B cell (primary cell): ENCODE measurements around the gene NUP62. TPM values are rescaled to one million over a fixed set of nuclear protein-coding genes. Genes with fewer than 3 reads are reported as not detected.

Experiments
- ATAC-seq: fragments of 200-7000 bp; cut with Tn5 transposase; one replicate; pipeline ENCODE4 v1.10.0; 2021; ENCODE audit warnings: low read depth, mild to moderate bottlenecking, moderate number of reproducible peaks, moderate library complexity
- CTCF ChIA-PET: fragments of 350-600 bp; sonication (Branson Sonifier 250); formaldehyde crosslinking; loops from one replicate; lab custom pipeline; 2021; ENCODE audit warnings: antibody characterized with exemption, inconsistent platforms; lab: Charles Lee
- POLR2A ChIA-PET: fragments of 350-600 bp; sonication (Branson Sonifier 250); formaldehyde crosslinking; loops from one replicate; lab custom pipeline; 2021; ENCODE audit warnings: antibody characterized with exemption; lab: Charles Lee
- DNase-seq: peaks from one replicate; pipeline ENCODE4 v3.0.0; 2013
- H2AFZ ChIP-seq: 2 replicates; pipeline ENCODE4 v1.6.1; 2012; ENCODE audit warnings: mild to moderate bottlenecking, low read depth, low read length; ENCODE audit not compliant: insufficient read depth, poor library complexity, severe bottlenecking
- H3K27ac ChIP-seq, 2 donors: 1 replicate in 1 of 2; 2 replicates in 1 of 2; pipeline ENCODE4 v1.5.1; 2012 to 2013; ENCODE audit warnings: low read length in 2 of 2, mild to moderate bottlenecking in 2 of 2, moderate library complexity in 1 of 2
- H3K27me3 ChIP-seq, 4 experiments: fragments of 200-600 bp in 1 of 4; sonication (generic) in 1 of 4; replicated peaks in 1 of 4; 1 replicate in 2 of 4; 2 replicates in 2 of 4; pipeline versions ENCODE4 v1.6.1 to v1.7.0; 2013 to 2016; ENCODE audit warnings: low read length in 3 of 4, mild to moderate bottlenecking in 2 of 4, mixed read lengths in 1 of 4, moderate library complexity in 1 of 4; ENCODE audit not compliant: insufficient read depth in 4 of 4, control insufficient read depth in 3 of 4; ENCODE audit errors: control extremely low read depth in 1 of 4
- H3K36me3 ChIP-seq, 2 experiments: replicated peaks in 1 of 2; 1 replicate in 1 of 2; 2 replicates in 1 of 2; pipeline versions ENCODE4 v1.6.1 to v1.7.1; 2013; ENCODE audit warnings: low read length in 1 of 2; ENCODE audit not compliant: insufficient read depth in 2 of 2, control insufficient read depth in 1 of 2; ENCODE audit errors: control extremely low read depth in 1 of 2, extremely low read depth in 1 of 2
- H3K4me1 ChIP-seq, 2 donors: fragments of 200-600 bp in 1 of 2; sonication (generic) in 1 of 2; 1 replicate in 1 of 2; 2 replicates in 1 of 2; pipeline versions ENCODE4 v1.5.1 to v1.6.1; 2013 to 2017; ENCODE audit warnings: low read length in 2 of 2; ENCODE audit not compliant: control insufficient read depth in 2 of 2, insufficient read depth in 2 of 2
- H3K4me2 ChIP-seq: replicated peaks from 2 replicates; pipeline ENCODE3; 2012; ENCODE audit warnings: mild to moderate bottlenecking, low read depth, low read length; ENCODE audit not compliant: poor library complexity, severe bottlenecking
- H3K4me3 ChIP-seq, 5 experiments: fragments of 200-600 bp in 1 of 5; sonication (generic) in 1 of 5; 1 replicate in 3 of 5; 2 replicates in 2 of 5; pipeline versions ENCODE4 v1.5.1 to v1.7.0; 2011 to 2016; ENCODE audit warnings: low read length in 4 of 5, mild to moderate bottlenecking in 4 of 5, low read depth in 2 of 5, control low read depth in 1 of 5, moderate library complexity in 1 of 5; ENCODE audit not compliant: insufficient read depth in 1 of 5; ENCODE audit errors: control extremely low read depth in 1 of 5, extremely low read depth in 1 of 5
- H3K79me2 ChIP-seq: fragments of 200-600 bp; sonication (generic); one replicate; pipeline ENCODE4 v1.6.0; 2016; ENCODE audit warnings: low read length; ENCODE audit not compliant: control insufficient read depth, insufficient read depth
- H3K9ac ChIP-seq: fragments of 200-600 bp; sonication (generic); 2 replicates; pipeline ENCODE4 v1.6.1; 2017; ENCODE audit warnings: mild to moderate bottlenecking, low read length, moderate library complexity
- H3K9me3 ChIP-seq, 3 donors: one replicate each; pipeline versions ENCODE4 v1.6.1 to v1.7.1; 2013; ENCODE audit warnings: low read length in 2 of 3; ENCODE audit not compliant: control insufficient read depth in 2 of 3, insufficient read depth in 1 of 3; ENCODE audit errors: control extremely low read depth in 1 of 3
- H4K20me1 ChIP-seq: 2 replicates; pipeline ENCODE4 v1.6.0; 2012; ENCODE audit warnings: mild to moderate bottlenecking, low read length; ENCODE audit not compliant: insufficient read depth, control insufficient read depth, poor library complexity, severe bottlenecking
- H3K27ac Mint-ChIP-seq: one replicate; pipeline ENCODE4 v1.8.0; 2021; ENCODE audit warnings: mixed read lengths
- H3K27me3 Mint-ChIP-seq: one replicate; pipeline ENCODE4 v1.8.0; 2021; ENCODE audit warnings: mixed read lengths
- H3K4me1 Mint-ChIP-seq: one replicate; pipeline ENCODE4 v1.8.0; 2021; ENCODE audit warnings: mixed read lengths
- H3K4me3 Mint-ChIP-seq: one replicate; pipeline ENCODE4 v1.8.0; 2021; ENCODE audit warnings: mixed read lengths
- H3K9me3 Mint-ChIP-seq: one replicate; pipeline ENCODE4 v1.8.0; 2022; ENCODE audit warnings: mixed read lengths; ENCODE audit not compliant: insufficient read depth
- EZH2 ChIP-seq: IDR thresholded peaks from 2 replicates; pipeline ENCODE4 v1.6.1; 2012; ENCODE audit warnings: borderline replicate concordance, low read depth, mild to moderate bottlenecking, moderate library complexity, low read length; ENCODE audit not compliant: insufficient read depth, poor library complexity, severe bottlenecking
- WGBS: methylation state at CpG from one replicate; pipeline ENCODE4 v1.1.5; 2013; ENCODE audit warnings: missing lambda C conversion rate; ENCODE audit not compliant: insufficient coverage; 5-methylcytosine and 5-hydroxymethylcytosine counted together
- intact Hi-C: fragments of 100-400 bp; cut with micrococcal nuclease; formaldehyde crosslinking; loops from one replicate; pipeline ENCODE4 v1.10.0; 2022
- polyA plus RNA-seq: library from polyadenylated mRNA; depleted of rRNA; stranded (reverse); fragments of >200 nt; gene quantifications from 2 replicates; pipeline ENCODE4 v1.2.3, GENCODE V29; 2012
- total RNA-seq, 2 donors: library from RNA; stranded (reverse); fragments of 120-200 nt in 1 of 2; gene quantifications; 1 replicate in 1 of 2; 2 replicates in 1 of 2; pipeline versions ENCODE4 v1.2.3 to v1.2.4, GENCODE V29; 2013 to 2022
- TF ChIP-seq, protein P1 (sequence below): fragments of 200-600 bp; IDR thresholded peaks from one replicate; pipeline ENCODE4 v1.8.0; 2022; ENCODE audit warnings: antibody characterized with exemption, mild to moderate bottlenecking

Gene NUP62
- total and polyA plus RNA-seq, 2 donors (not counting 1 experiment from before 2014, with no cell fraction given), result 25.2 to 75.7 TPM

GRCh38 chr19:49862391-49863253 lies 66.7 kb downstream of the NUP62 start:
- CTCF ChIA-PET, result interaction anchor here (0.9 kb wide), 1 partner anchor 11 kb away, joined by 3 read pairs; no protein-coding TSS in a partner anchor
- H3K27me3 Mint-ChIP-seq, result no peaks in the 10 kb centered on the region
- Histone ChIP-seq H3K27me3 (no peaks in the 10 kb centered on the region), H3K4me2 (no peak overlapping the region), H3K4me1 (peaks cover 9 to 21% of the 10 kb centered on the region in 2 donors), H3K27ac (no peak overlapping the region), H3K9ac (no peak overlapping the region), H4K20me1 (peaks cover 76% of the 10 kb centered on the region), H3K79me2 (peaks cover 45% of the 10 kb centered on the region), H3K9me3 (peaks cover 0 to 3% (median 0%) of the 10 kb centered on the region in 3 donors), H2AFZ (no peak overlapping the region), H3K4me3 (no peak overlapping the region), H3K36me3 (peaks cover 0 to 62% of the 10 kb centered on the region in 2 experiments)
- intact Hi-C loops, result no loop called here
- DNase-seq (peak; percentile 35), ATAC-seq (no peak)
- no peak for TF ChIP-seq EZH2
- POLR2A ChIA-PET, result interaction anchor here (0.6 kb wide), 1 partner anchor 224 kb away, joined by 4 read pairs; no protein-coding TSS in a partner anchor
- H3K4me1 Mint-ChIP-seq, result peaks cover 33% of the 10 kb centered on the region
- H3K4me3 Mint-ChIP-seq, result no peak overlapping the region
- 95% methylated on average over 46 of the region's 49 CpGs for WGBS
- no peaks in the 10 kb centered on the region for H3K9me3 Mint-ChIP-seq
- H3K27ac Mint-ChIP-seq, result no peak overlapping the region

DNA sequence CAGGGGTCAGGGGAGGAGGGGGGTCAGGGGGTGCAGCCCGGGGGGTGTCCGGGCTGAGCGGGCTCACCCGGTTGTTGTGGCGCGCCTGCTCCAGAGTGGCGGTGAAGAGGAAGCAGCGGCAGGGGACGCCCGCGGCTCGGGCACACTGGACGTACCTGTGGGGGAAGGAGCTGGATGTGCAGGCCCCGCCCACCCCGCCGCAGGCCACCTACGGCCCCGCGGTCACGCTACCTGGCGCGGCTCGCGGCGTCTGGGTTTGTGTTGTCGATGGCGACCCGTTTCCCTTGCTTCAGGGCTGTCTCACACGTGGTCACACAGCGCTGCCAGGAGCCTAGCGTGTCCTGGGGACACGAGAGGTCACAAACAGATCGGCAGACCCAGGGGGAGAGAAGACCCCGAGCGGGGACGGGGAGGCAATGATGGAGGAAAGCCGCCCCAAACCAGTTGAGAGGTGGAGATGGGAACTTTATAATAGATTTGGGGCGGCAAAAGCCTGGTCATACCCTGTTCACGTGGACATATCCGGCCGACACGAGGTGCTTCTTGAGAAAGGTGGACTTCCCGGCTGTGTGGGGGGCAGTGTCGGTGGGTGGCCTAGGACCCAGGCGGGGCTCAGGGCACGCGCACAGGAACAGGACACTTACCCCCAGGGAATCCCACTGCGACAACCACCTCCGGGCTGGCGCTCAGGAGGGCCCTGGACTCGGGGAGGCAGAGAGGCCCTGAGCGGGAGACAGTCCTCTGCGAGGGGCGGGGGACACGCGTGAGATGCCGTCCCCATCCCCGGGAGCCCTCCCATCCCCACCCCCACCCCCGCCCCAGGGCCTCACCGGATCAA lies 67.5 kb downstream of the NUP62 start:
- intact Hi-C loops, result no loop called here
- Histone ChIP-seq H3K4me3 (no peak overlapping the region), H3K4me2 (no peak overlapping the region), H3K4me1 (peaks cover 8 to 17% of the 10 kb centered on the region in 2 donors), H3K79me2 (peaks cover 43% of the 10 kb centered on the region), H4K20me1 (peaks cover 84% of the 10 kb centered on the region), H3K9ac (no peak overlapping the region), H3K36me3 (peaks cover 0 to 70% of the 10 kb centered on the region in 2 experiments), H3K9me3 (no peaks in the 10 kb centered on the region), H3K27me3 (no peaks in the 10 kb centered on the region), H2AFZ (no peak overlapping the region), H3K27ac (no peak overlapping the region)
- 95% methylated on average over 45 of the region's 60 CpGs for WGBS
- POLR2A ChIA-PET, result interaction anchor here (0.6 to 1.5 kb wide), 3 partner anchors 10 to 223 kb away, joined by 3 to 7 read pairs (median 4); partner anchors contain the start of gene PTOV1
- ATAC-seq (no peak), DNase-seq (peak; percentile 36)
- H3K4me3 Mint-ChIP-seq, result no peak overlapping the region
- no peaks in the 10 kb centered on the region for H3K27me3 Mint-ChIP-seq
- peaks cover 26% of the 10 kb centered on the region for H3K4me1 Mint-ChIP-seq
- CTCF ChIA-PET, result interaction anchor here (0.6 kb wide), 1 partner anchor 588 kb away, joined by 3 read pairs; no protein-coding TSS in a partner anchor
- TF ChIP-seq, protein P1, sequence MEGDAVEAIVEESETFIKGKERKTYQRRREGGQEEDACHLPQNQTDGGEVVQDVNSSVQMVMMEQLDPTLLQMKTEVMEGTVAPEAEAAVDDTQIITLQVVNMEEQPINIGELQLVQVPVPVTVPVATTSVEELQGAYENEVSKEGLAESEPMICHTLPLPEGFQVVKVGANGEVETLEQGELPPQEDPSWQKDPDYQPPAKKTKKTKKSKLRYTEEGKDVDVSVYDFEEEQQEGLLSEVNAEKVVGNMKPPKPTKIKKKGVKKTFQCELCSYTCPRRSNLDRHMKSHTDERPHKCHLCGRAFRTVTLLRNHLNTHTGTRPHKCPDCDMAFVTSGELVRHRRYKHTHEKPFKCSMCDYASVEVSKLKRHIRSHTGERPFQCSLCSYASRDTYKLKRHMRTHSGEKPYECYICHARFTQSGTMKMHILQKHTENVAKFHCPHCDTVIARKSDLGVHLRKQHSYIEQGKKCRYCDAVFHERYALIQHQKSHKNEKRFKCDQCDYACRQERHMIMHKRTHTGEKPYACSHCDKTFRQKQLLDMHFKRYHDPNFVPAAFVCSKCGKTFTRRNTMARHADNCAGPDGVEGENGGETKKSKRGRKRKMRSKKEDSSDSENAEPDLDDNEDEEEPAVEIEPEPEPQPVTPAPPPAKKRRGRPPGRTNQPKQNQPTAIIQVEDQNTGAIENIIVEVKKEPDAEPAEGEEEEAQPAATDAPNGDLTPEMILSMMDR, result no peak
- TF ChIP-seq EZH2, result no peak
- H3K9me3 Mint-ChIP-seq, result no peaks in the 10 kb centered on the region
- H3K27ac Mint-ChIP-seq, result no peak overlapping the region
